IMR-90 (cell line): Measurements from ENCODE around the gene OOSP3. TPM values are rescaled to one million over a fixed set of nuclear protein-coding genes. Genes with fewer than 3 reads are reported as not detected.

Experiments used
- ATAC-seq: fragments of 200-7000 bp; cut with Tn5 transposase; 2 replicates; pipeline ENCODE4 v1.9.1; 2020; ENCODE audit warnings: low read depth, mild to moderate bottlenecking, moderate library complexity
- BruUV-seq: library from RNA; stranded (reverse); fragments of 400-500 nt; replicated peaks from 2 replicates; lab custom pipeline; 2021; lab: Mats Ljungman, UMichigan
- CTCF ChIA-PET: fragments of 300-600 bp; formaldehyde crosslinking; extraction: SDS; loops from one replicate; lab custom pipeline; 2021; ENCODE audit warnings: antibody characterized with exemption; lab: Yijun Ruan, JAX
- POLR2A ChIA-PET: fragments of 300-600 bp; sonication (Branson Sonifier 250); formaldehyde crosslinking; loops from one replicate; lab custom pipeline; 2022; ENCODE audit warnings: antibody characterized with exemption; ENCODE audit not compliant: unreplicated experiment; lab: Charles Lee
- DNase-seq: peaks from one replicate; pipeline ENCODE4 v3.0.0; 2013
- H2AFZ ChIP-seq: replicated peaks from 2 replicates; pipeline ENCODE3; 2013; ENCODE audit warnings: low read length, mild to moderate bottlenecking; ENCODE audit not compliant: poor library complexity
- H2AK5ac ChIP-seq: 2 replicates; pipeline ENCODE4 v1.6.1; 2013; ENCODE audit warnings: low read depth, low read length, inconsistent platforms
- H2AK9ac ChIP-seq: replicated peaks from 2 replicates; pipeline ENCODE3; 2013; ENCODE audit warnings: mild to moderate bottlenecking, low read depth, low read length, moderate library complexity; ENCODE audit not compliant: poor library complexity
- H2BK120ac ChIP-seq: 2 replicates; pipeline ENCODE4 v1.6.1; 2013; ENCODE audit warnings: low read depth, low read length, inconsistent platforms
- H2BK15ac ChIP-seq: 3 replicates; pipeline ENCODE4 v1.6.1; 2013; ENCODE audit warnings: low read depth, low read length, inconsistent platforms
- H2BK20ac ChIP-seq: 2 replicates; pipeline ENCODE4 v1.6.1; 2013; ENCODE audit warnings: low read depth, mild to moderate bottlenecking, inconsistent platforms, low read length, moderate library complexity
- H2BK5ac ChIP-seq: 2 replicates; pipeline ENCODE4 v1.6.1; 2013; ENCODE audit warnings: mild to moderate bottlenecking, low read depth, low read length, inconsistent platforms; ENCODE audit not compliant: poor library complexity, severe bottlenecking
- H3K14ac ChIP-seq: replicated peaks from 2 replicates; pipeline ENCODE4 v1.6.1; 2013; ENCODE audit warnings: low read depth, low read length, inconsistent platforms
- H3K18ac ChIP-seq: 2 replicates; pipeline ENCODE4 v1.6.1; 2013; ENCODE audit warnings: low read depth, low read length, control low read depth
- H3K23ac ChIP-seq: 2 replicates; pipeline ENCODE4 v1.6.1; 2013; ENCODE audit warnings: low read depth, low read length, inconsistent platforms
- H3K27ac ChIP-seq: 2 replicates; pipeline ENCODE4 v1.5.1; 2013; ENCODE audit warnings: mild to moderate bottlenecking, control low read depth, low read length; ENCODE audit not compliant: insufficient read depth
- H3K27me3 ChIP-seq: 2 replicates; pipeline ENCODE4 v1.6.1; 2013; ENCODE audit warnings: low read length; ENCODE audit not compliant: control insufficient read depth, insufficient read depth
- H3K36me3 ChIP-seq: 2 replicates; pipeline ENCODE4 v1.6.1; 2013; ENCODE audit warnings: low read length, mixed read lengths; ENCODE audit not compliant: control insufficient read depth, insufficient read depth
- H3K4ac ChIP-seq: 2 replicates; pipeline ENCODE4 v1.6.1; 2013; ENCODE audit warnings: low read depth, low read length, inconsistent platforms
- H3K4me1 ChIP-seq: 2 replicates; pipeline ENCODE4 v1.6.1; 2013; ENCODE audit warnings: low read length, mixed read lengths; ENCODE audit not compliant: control insufficient read depth, insufficient read depth
- H3K4me2 ChIP-seq: 2 replicates; pipeline ENCODE4 v1.6.1; 2013; ENCODE audit warnings: low read depth, mild to moderate bottlenecking, control low read depth, low read length, moderate library complexity
- H3K4me3 ChIP-seq: 2 replicates; pipeline ENCODE4 v1.5.1; 2013; ENCODE audit warnings: low read depth, mild to moderate bottlenecking, control low read depth, low read length, moderate library complexity; ENCODE audit not compliant: insufficient read depth
- H3K56ac ChIP-seq: 2 replicates; pipeline ENCODE4 v1.6.1; 2013; ENCODE audit warnings: low read length, inconsistent platforms; ENCODE audit not compliant: insufficient read depth; ENCODE audit errors: extremely low read depth
- H3K79me1 ChIP-seq, 2 experiments: 2 replicates each; pipeline ENCODE4 v1.6.1; 2013; ENCODE audit warnings: low read length in 2 of 2, inconsistent platforms in 1 of 2, low read depth in 1 of 2
- H3K9ac ChIP-seq: 2 replicates; pipeline ENCODE4 v1.6.1; 2013; ENCODE audit warnings: low read depth, low read length, control low read depth
- H3K9me1 ChIP-seq: 2 replicates; pipeline ENCODE4 v1.6.1; 2013; ENCODE audit warnings: low read length, inconsistent platforms; ENCODE audit not compliant: insufficient read depth
- H3K9me3 ChIP-seq: 2 replicates; pipeline ENCODE4 v1.6.1; 2013; ENCODE audit warnings: low read length; ENCODE audit not compliant: control insufficient read depth, insufficient read depth
- H4K20me1 ChIP-seq: 2 replicates; pipeline ENCODE4 v1.6.1; 2013; ENCODE audit warnings: low read length, inconsistent platforms; ENCODE audit not compliant: insufficient read depth
- H4K5ac ChIP-seq: 2 replicates; pipeline ENCODE4 v1.6.1; 2013; ENCODE audit warnings: mild to moderate bottlenecking, low read depth, low read length, control low read depth
- H4K8ac ChIP-seq, 2 experiments: 2 replicates each; pipeline ENCODE4 v1.6.1; 2013; ENCODE audit warnings: low read depth in 2 of 2, low read length in 2 of 2, control low read depth in 1 of 2, inconsistent platforms in 1 of 2
- H4K91ac ChIP-seq: 2 replicates; pipeline ENCODE4 v1.6.1; 2013; ENCODE audit warnings: low read depth, low read length, inconsistent platforms; ENCODE audit not compliant: insufficient read depth
- FOS ChIP-seq: fragments of 150-350 bp; IDR thresholded peaks from 2 replicates; pipeline ENCODE4 v1.6.1; 2016; ENCODE audit warnings: low read depth, low read length
- MAFK ChIP-seq: IDR thresholded peaks from 2 replicates; pipeline ENCODE4 v1.6.1; 2012; ENCODE audit warnings: low read depth, low read length, improper control_type of control experiment
- MAZ ChIP-seq: IDR thresholded peaks from 2 replicates; pipeline ENCODE4 v1.6.1; 2012; ENCODE audit warnings: low read depth, mild to moderate bottlenecking, low read length, improper control_type of control experiment, moderate library complexity, borderline replicate concordance
- NFE2L2 ChIP-seq: fragments of 150-350 bp; IDR thresholded peaks from 2 replicates; pipeline ENCODE4 v1.6.1; 2016; ENCODE audit warnings: low read depth, mild to moderate bottlenecking, low read length
- WGBS, 2 experiments: methylation state at CpG; one replicate each; pipeline versions ENCODE4 v1.1.5 to v1.1.7; 2013; ENCODE audit warnings: missing lambda C conversion rate in 2 of 2; ENCODE audit not compliant: insufficient read length in 1 of 2; ENCODE audit errors: extremely low coverage in 2 of 2; 5-methylcytosine and 5-hydroxymethylcytosine counted together
- dilution Hi-C: fragments of 300-500 bp; cut with HindIII; formaldehyde crosslinking; loops from one replicate; pipeline ENCODE4 v1.14.3; 2018; ENCODE audit warnings: low sequenced_read_pairs; ENCODE audit not compliant: unreplicated experiment
- in situ Hi-C: fragments of 300-500 bp; cut with MboI; formaldehyde crosslinking; loops from 3 replicates; pipeline ENCODE4 v1.14.3; 2019; ENCODE audit warnings: low sequenced_read_pairs, inconsistent platforms, mixed read lengths
- intact Hi-C: fragments of 100-400 bp; cut with micrococcal nuclease; formaldehyde crosslinking; loops from 2 replicates; pipeline ENCODE4 v1.10.0; 2022
- polyA plus RNA-seq, 3 experiments: library from polyadenylated mRNA; depleted of rRNA; stranded (reverse); fragments of >200 nt; gene quantifications; 2 replicates each; pipeline ENCODE4 v1.2.3, GENCODE V29; 2012; ENCODE audit warnings: low replicate concordance in 1 of 3
- total RNA-seq: library from RNA; depleted of rRNA; stranded (reverse); fragments of >200 nt; gene quantifications from 2 replicates; pipeline ENCODE4 v1.2.3, GENCODE V29; 2012

OOSP3 gene
- total and polyA plus RNA-seq, 2 of the 4 experiments (the other 2 are of a cell fraction): not detected

DNA sequence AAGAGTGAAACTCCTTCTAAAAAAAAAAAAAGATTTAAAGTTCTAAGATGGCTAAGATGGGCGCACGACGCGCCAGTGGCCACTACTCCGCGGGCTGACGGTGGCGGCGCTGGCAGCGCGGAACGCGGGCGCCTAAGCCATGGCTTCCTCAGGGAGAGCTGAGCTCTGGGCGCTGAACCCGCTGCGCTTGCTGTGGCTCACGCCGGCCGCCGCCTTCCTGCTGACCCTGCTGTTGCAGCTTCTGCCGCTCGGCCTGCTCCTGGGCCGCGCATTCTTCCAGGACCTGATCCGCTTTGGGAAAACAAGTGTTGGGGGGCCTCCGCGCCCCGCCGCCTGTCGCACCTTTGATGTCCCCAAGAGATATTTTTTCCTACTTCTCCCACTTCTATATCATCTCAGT is 19.5 kb downstream of the OOSP3 start:
- Histone ChIP-seq H3K36me3 (no peaks in the 10 kb centered on the region), H3K79me1 (no peaks in the 10 kb centered on the region), H3K27me3 (no peaks in the 10 kb centered on the region), H4K20me1 (no peaks in the 10 kb centered on the region), H2AK5ac (no peak overlapping the region), H4K5ac (no peak overlapping the region), H3K4ac (no peak overlapping the region), H2BK5ac (no peak overlapping the region), H3K27ac (no peak overlapping the region), H3K14ac (no peak overlapping the region), H3K18ac (no peak overlapping the region), H3K9me3 (no peaks in the 10 kb centered on the region; the same call in 1 of the 2 replicates), H3K4me3 (no peak overlapping the region), H2AK9ac (no peak overlapping the region), H2BK20ac (no peak overlapping the region), H4K8ac (no peak overlapping the region), H2BK120ac (no peak overlapping the region), H4K91ac (no peak overlapping the region), H2AFZ (no peak overlapping the region), H2BK15ac (no peak overlapping the region), H3K56ac (no peak overlapping the region), H3K23ac (no peak overlapping the region), H3K4me2 (no peak overlapping the region), H3K4me1 (no peaks in the 10 kb centered on the region), H3K9ac (no peak overlapping the region), H3K9me1 (no peaks in the 10 kb centered on the region)
- in situ Hi-C loops: no loop called here
- intact Hi-C loops: no loop called here
- TF ChIP-seq MAFK: no peak
- no peak for TF ChIP-seq MAZ
- no peak for TF ChIP-seq FOS
- no peak for TF ChIP-seq NFE2L2
- dilution Hi-C loops: no loop called here
- ChIA-PET POLR2A (no interaction called here), CTCF (no interaction called here)
- no peak for ATAC-seq
- no peak for DNase-seq
- 90% methylated on average over 20 of the region's 31 CpGs; no CpG with 5 or more reads in 1 of the 2 experiments for WGBS, 2 experiments
- no TSS peak for BruUV-seq
